DOHH2 (cell line): ENCODE data around the gene EQTN.

ENCODE experiments used
- H3F3A ChIP-seq: fragments of 200-600 bp; sonication (generic), shearing (Covaris generic); 2 replicates; pipeline ENCODE4 v1.6.0; 2016; ENCODE audit warnings: antibody characterized with exemption, mild to moderate bottlenecking; ENCODE audit not compliant: control insufficient read depth, insufficient read depth
- H3K27ac ChIP-seq: fragments of 200-600 bp; sonication (generic); 2 replicates; pipeline ENCODE4 v1.5.1; 2014; ENCODE audit warnings: low read depth, mild to moderate bottlenecking, low read length, moderate library complexity
- H3K27me3 ChIP-seq: fragments of 200-600 bp; sonication (generic); 2 replicates; pipeline ENCODE4 v1.6.1; 2014; ENCODE audit warnings: mild to moderate bottlenecking, low read length, mixed read lengths; ENCODE audit not compliant: control insufficient read depth
- H3K36me3 ChIP-seq: fragments of 200-600 bp; sonication (generic); 2 replicates; pipeline ENCODE4 v1.6.1; 2014; ENCODE audit warnings: mild to moderate bottlenecking, low read length, moderate library complexity, mixed read lengths; ENCODE audit not compliant: control insufficient read depth
- H3K4me1 ChIP-seq: fragments of 200-600 bp; sonication (generic); 2 replicates; pipeline ENCODE4 v1.6.1; 2014; ENCODE audit warnings: mild to moderate bottlenecking, low read length, mixed read lengths; ENCODE audit not compliant: control insufficient read depth
- H3K4me2 ChIP-seq: fragments of 200-600 bp; sonication (generic); 2 replicates; pipeline ENCODE4 v1.6.0; 2014; ENCODE audit warnings: mild to moderate bottlenecking, low read length, moderate library complexity
- H3K4me3 ChIP-seq: fragments of 200-600 bp; sonication (generic); 2 replicates; pipeline ENCODE4 v1.5.1; 2014; ENCODE audit warnings: mild to moderate bottlenecking, low read length, mixed read lengths
- H3K79me2 ChIP-seq: fragments of 200-600 bp; sonication (generic); 2 replicates; pipeline ENCODE4 v1.6.1; 2014; ENCODE audit warnings: mild to moderate bottlenecking, low read length, mixed read lengths; ENCODE audit not compliant: control insufficient read depth
- H3K9me2 ChIP-seq: fragments of 200-600 bp; sonication (generic); replicated peaks from 2 replicates; pipeline ENCODE4 v1.6.1; 2014; ENCODE audit warnings: mild to moderate bottlenecking, low read length, mixed read lengths; ENCODE audit not compliant: control insufficient read depth
- H3K9me3 ChIP-seq: fragments of 200-600 bp; sonication (generic); 2 replicates; pipeline ENCODE4 v1.6.1; 2014; ENCODE audit warnings: antibody characterized with exemption, low read length, mixed read lengths; ENCODE audit not compliant: control insufficient read depth, insufficient read depth
- H4K20me1 ChIP-seq: fragments of 200-600 bp; sonication (generic); 2 replicates; pipeline ENCODE4 v1.6.0; 2014; ENCODE audit warnings: low read depth, mild to moderate bottlenecking, antibody characterized with exemption, low read length, moderate library complexity; ENCODE audit not compliant: control insufficient read depth, insufficient read depth
- EZH2phosphoT487 ChIP-seq: fragments of 200-600 bp; sonication (generic); IDR thresholded peaks from 2 replicates; pipeline ENCODE4 v1.6.1; 2017; ENCODE audit warnings: borderline replicate concordance, mild to moderate bottlenecking, antibody characterized with exemption, low read length, moderate library complexity, mixed read lengths
- TF ChIP-seq, protein P1 (sequence below): fragments of 200-600 bp; sonication (generic); IDR thresholded peaks from one replicate; pipeline ENCODE4 v1.5.1; 2014; ENCODE audit warnings: antibody characterized with exemption, mild to moderate bottlenecking, low read depth, low read length; ENCODE audit not compliant: poor library complexity, severe bottlenecking

EQTN gene

DNA sequence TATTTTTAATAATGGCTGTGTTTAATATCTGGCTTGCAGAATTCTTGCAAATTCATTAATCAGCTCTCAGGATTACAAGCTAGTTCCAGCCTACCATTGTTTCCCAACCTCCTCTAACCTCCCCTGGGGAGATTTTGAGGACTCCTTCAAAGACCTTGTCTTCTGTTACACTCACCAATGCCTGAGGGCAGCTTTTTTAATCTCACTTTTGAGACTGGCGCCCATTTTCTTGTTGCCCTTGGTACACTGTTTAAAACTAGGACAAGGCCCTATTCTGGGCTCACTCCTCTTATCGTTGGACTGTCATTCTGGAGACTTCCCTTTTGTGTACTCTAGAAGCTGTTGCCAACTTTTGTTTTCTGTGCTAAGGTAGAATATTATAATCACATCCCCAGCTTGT, 13.6 kb upstream of the EQTN start:
- Histone ChIP-seq H3K79me2 (no peaks in the 10 kb centered on the region), H3K9me2 (no peaks in the 10 kb centered on the region), H3K4me3 (no peak overlapping the region), H3K27ac (no peak overlapping the region), H3K4me2 (no peak overlapping the region), H3F3A (no peaks in the 10 kb centered on the region), H3K9me3 (no peaks in the 10 kb centered on the region), H4K20me1 (no peaks in the 10 kb centered on the region), H3K36me3 (no peaks in the 10 kb centered on the region), H3K27me3 (no peaks in the 10 kb centered on the region; the same call in 1 of the 2 replicates), H3K4me1 (no peaks in the 10 kb centered on the region)
- TF ChIP-seq, protein P1, sequence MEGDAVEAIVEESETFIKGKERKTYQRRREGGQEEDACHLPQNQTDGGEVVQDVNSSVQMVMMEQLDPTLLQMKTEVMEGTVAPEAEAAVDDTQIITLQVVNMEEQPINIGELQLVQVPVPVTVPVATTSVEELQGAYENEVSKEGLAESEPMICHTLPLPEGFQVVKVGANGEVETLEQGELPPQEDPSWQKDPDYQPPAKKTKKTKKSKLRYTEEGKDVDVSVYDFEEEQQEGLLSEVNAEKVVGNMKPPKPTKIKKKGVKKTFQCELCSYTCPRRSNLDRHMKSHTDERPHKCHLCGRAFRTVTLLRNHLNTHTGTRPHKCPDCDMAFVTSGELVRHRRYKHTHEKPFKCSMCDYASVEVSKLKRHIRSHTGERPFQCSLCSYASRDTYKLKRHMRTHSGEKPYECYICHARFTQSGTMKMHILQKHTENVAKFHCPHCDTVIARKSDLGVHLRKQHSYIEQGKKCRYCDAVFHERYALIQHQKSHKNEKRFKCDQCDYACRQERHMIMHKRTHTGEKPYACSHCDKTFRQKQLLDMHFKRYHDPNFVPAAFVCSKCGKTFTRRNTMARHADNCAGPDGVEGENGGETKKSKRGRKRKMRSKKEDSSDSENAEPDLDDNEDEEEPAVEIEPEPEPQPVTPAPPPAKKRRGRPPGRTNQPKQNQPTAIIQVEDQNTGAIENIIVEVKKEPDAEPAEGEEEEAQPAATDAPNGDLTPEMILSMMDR: no peak
- no peak for TF ChIP-seq EZH2phosphoT487

DNA sequence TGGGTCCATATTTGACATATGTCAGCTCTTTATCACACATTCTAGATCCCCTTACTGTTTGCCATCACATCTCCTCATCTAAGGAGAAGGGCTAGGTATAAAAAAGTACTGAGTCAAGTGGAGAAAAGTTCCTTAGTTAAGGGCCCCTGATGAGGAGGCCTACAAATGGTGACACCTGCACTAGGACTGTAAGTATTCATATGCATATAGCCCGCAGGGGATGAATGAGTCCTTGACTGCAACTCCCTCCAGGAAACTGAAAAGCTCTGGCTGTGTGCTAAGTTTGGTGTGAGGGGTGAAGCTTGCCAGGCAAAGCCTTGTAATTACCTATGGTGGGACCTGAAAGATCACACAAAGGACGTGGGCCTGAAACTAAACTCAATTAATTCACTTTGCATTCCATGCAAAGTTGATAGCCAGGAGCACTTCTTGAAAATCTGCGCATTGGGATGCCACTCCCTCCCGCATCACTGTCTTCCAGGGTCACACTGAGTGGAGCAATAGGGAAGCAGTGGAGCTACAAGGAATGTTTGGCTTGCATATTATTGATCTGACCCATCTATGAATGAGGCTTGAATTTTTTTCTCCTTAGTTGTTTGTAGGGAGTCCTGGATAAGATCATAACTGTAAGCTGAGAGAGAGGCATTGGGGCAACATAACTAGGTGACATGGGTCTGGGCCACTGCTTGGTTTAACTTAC, 11.9 kb upstream of the EQTN start:
- H3K79me2 ChIP-seq: no peaks in the 10 kb centered on the region
- H3F3A ChIP-seq: no peaks in the 10 kb centered on the region
- H3K27me3 ChIP-seq: no peaks in the 10 kb centered on the region; the same call in 1 of the 2 replicates
- H4K20me1 ChIP-seq: no peaks in the 10 kb centered on the region
- no peak overlapping the region for H3K4me2 ChIP-seq
- no peak overlapping the region for H3K4me3 ChIP-seq
- no peaks in the 10 kb centered on the region for H3K9me2 ChIP-seq
- H3K27ac ChIP-seq: no peak overlapping the region
- TF ChIP-seq, protein P1: no peak
- no peak for TF ChIP-seq EZH2phosphoT487
- no peaks in the 10 kb centered on the region for H3K4me1 ChIP-seq
- H3K9me3 ChIP-seq: no peaks in the 10 kb centered on the region
- H3K36me3 ChIP-seq: no peaks in the 10 kb centered on the region

DNA sequence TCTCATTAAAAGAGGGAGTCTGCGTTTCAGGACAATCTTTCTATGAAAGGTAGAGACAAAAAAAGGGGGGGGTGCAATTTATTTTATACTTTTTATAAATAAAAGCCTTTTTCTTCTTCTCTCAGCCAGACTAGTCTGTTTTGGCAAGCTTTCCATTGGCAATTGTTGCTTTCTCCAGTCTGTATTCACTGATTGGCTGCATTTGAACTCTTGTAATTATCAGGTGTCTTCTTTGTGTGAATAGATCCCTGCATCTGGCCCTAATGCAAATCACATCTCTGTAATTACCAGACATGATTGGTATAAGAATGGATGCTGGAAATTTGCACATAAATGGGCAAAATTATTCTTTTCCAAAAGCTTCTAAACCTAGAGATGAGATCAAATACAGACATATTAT, 7.6 kb upstream of the EQTN start:
- Histone ChIP-seq H3K79me2 (no peaks in the 10 kb centered on the region), H3K4me2 (no peak overlapping the region), H3F3A (no peaks in the 10 kb centered on the region), H3K36me3 (no peaks in the 10 kb centered on the region), H3K27ac (no peak overlapping the region), H3K27me3 (no peaks in the 10 kb centered on the region), H3K4me3 (no peak overlapping the region), H3K9me3 (no peaks in the 10 kb centered on the region), H3K9me2 (no peaks in the 10 kb centered on the region), H4K20me1 (no peaks in the 10 kb centered on the region), H3K4me1 (no peaks in the 10 kb centered on the region)
- TF ChIP-seq EZH2phosphoT487: no peak
- TF ChIP-seq, protein P1: no peak
